GM21786 (cell line): ENCODE results near the gene CNTROB.

Source experiments
- ATAC-seq: cut with Tn5 transposase; IDR thresholded peaks from one replicate; pipeline ENCODE4 v1.9.1; 2021; ENCODE audit not compliant: unreplicated experiment

The CNTROB gene

GRCh38 chr17:7987112-7987893 lies 55.3 kb downstream of the CNTROB start:
- ATAC-seq: no peak

GRCh38 chr17:7988750-7989178 lies 56.8 kb downstream of the CNTROB start:
- no peak for ATAC-seq

- peak; percentile 69 for ATAC-seq
These were observed 58.0 kb downstream of the CNTROB start for GRCh38 chr17:7989781-7990655.

- ATAC-seq: no peak
These were observed 60.5 kb downstream of the CNTROB start for GRCh38 chr17:7992516-7992915.

- ATAC-seq: no peak
These were observed 60.9 kb downstream of the CNTROB start for GRCh38 chr17:7992924-7993323.

- no peak for ATAC-seq
These were observed 62.1 kb downstream of the CNTROB start for GRCh38 chr17:7993972-7994589.

GRCh38 chr17:7995724-7996123 lies 63.7 kb downstream of the CNTROB start:
- ATAC-seq: no peak

GRCh38 chr17:7997186-7997585 lies 65.2 kb downstream of the CNTROB start:
- no peak for ATAC-seq
